ENCODE data around the gene CEACAM21. TPM values are rescaled to one million over a fixed set of nuclear protein-coding genes. Genes with fewer than 3 reads are reported as not detected.

CEACAM21 gene
- total RNA-seq, 1 experiment from 2014 or later: not detected

- Histone ChIP-seq H3K4me2 (ENCODE audit: insufficient read depth, insufficient read length, low read length) (no peak overlapping the region), H2AFZ (ENCODE audit: low read length) (no peak overlapping the region), H2BK120ac (ENCODE audit: low read depth, low read length, poor library complexity, severe bottlenecking) (no peak overlapping the region), H2BK12ac (ENCODE audit: insufficient read length, low read depth, low read length) (no peak overlapping the region), H3K9me3 (ENCODE audit: control insufficient read depth, low read depth, low read length) (peaks cover 86% of the 10 kb centered on the region), H3K23me2 (ENCODE audit: insufficient read length, low read depth, low read length, poor library complexity, severe bottlenecking) (no peaks in the 10 kb centered on the region), H3K79me2 (ENCODE audit: insufficient read depth, low read length) (no peaks in the 10 kb centered on the region), H4K5ac (ENCODE audit: insufficient read length, low read depth, low read length) (no peak overlapping the region), H3K9ac (ENCODE audit: extremely low read depth, insufficient read length, low read length) (no peak overlapping the region), H4K20me1 (ENCODE audit: control insufficient read depth, insufficient read depth, insufficient read length) (no peaks in the 10 kb centered on the region), H2BK20ac (ENCODE audit: low read depth, low read length, poor library complexity, severe bottlenecking) (no peak overlapping the region), H3K14ac (ENCODE audit: insufficient read depth, low read length) (no peak overlapping the region), H4K8ac (replicated peaks; ENCODE audit: insufficient read length, low read depth, low read length) (no peak overlapping the region), H2AK5ac (ENCODE audit: insufficient read length, low read length) (no peak overlapping the region), H3K23ac (ENCODE audit: insufficient read length, low read depth, low read length) (no peak overlapping the region), H4K91ac (ENCODE audit: insufficient read length, low read depth, low read length) (no peak overlapping the region), H2BK15ac (ENCODE audit: low read depth, low read length) (no peak overlapping the region), H3K4ac (ENCODE audit: low read depth, low read length) (no peak overlapping the region), H3T11ph (ENCODE audit: low read length) (no peak overlapping the region), H3K27ac (ENCODE audit: insufficient read length, low read depth, low read length) (no peak overlapping the region), H3K56ac (ENCODE audit: insufficient read length, low read depth, low read length) (no peak overlapping the region), H3K18ac (ENCODE audit: insufficient read length, low read depth, low read length) (no peak overlapping the region), H3K4me1 (ENCODE audit: insufficient read depth, low read length) (no peaks in the 10 kb centered on the region), H2BK5ac (ENCODE audit: insufficient read length, low read length) (no peak overlapping the region), H3K27me3 (ENCODE audit: insufficient read depth, low read length) (no peaks in the 10 kb centered on the region; the same call in 1 of the 2 replicates), H3K79me1 (ENCODE audit: insufficient read depth, low read depth, low read length, poor library complexity, severe bottlenecking) (no peaks in the 10 kb centered on the region)
- no peak overlapping the region for H3K27ac Mint-ChIP-seq
- no peak for TF ChIP-seq CTCF (conservative IDR thresholded peaks at IDR 0.05)
- H3K4me3 Mint-ChIP-seq: no peak overlapping the region
- peaks cover 78 to 99% of the 10 kb centered on the region in 2 experiments for H3K9me3 Mint-ChIP-seq
- peak; percentile 30 for DNase-seq
- WGBS (ENCODE audit: extremely low coverage, insufficient read length, low lambda C conversion rate): no CpG with 5 or more reads among the region's 9 CpGs
- no peaks in the 10 kb centered on the region for H3K4me1 Mint-ChIP-seq
- no peaks in the 10 kb centered on the region; the same call in 1 of the 2 replicates for H3K27me3 Mint-ChIP-seq (ENCODE audit: low read depth)
- H3K36me3 Mint-ChIP-seq (ENCODE audit: insufficient read depth in 1 of 3, low read depth in 3 of 3): peaks cover 0 to 21% (median 9%) of the 10 kb centered on the region in 3 experiments; a peak in 4 of 7 replicates
These were observed 41.0 kb downstream of the CEACAM21 start for GRCh38 chr19:41616792-41617621.
